ENCODE results near the gene PITX3.

The PITX3 gene

DNA sequence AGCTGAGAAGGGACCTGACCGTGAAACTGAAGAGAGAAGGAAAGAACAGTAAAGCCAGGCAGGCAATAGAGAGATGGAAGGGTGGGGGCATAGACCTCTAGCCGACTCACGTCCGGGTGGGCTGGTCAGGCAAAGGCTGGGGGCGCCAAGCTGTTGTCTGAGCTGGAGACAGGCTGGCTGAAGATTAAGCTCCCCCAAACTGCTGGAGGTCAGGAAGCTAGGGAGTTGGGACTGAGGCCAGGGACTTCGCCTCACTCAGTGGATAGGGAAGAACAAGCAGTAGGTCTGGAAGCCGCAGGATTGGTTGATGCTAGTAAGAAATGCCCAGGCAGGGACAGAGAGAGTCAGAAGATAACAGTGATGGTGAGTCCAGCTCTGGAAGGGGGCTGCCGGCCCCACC is 5.3 kb downstream of the PITX3 start:
- H3K4me3 ChIP-seq (ENCODE audit: low read depth, low read length): no peak overlapping the region
- DNase-seq (ENCODE audit: low read depth): no peak
- TF ChIP-seq, protein P1, sequence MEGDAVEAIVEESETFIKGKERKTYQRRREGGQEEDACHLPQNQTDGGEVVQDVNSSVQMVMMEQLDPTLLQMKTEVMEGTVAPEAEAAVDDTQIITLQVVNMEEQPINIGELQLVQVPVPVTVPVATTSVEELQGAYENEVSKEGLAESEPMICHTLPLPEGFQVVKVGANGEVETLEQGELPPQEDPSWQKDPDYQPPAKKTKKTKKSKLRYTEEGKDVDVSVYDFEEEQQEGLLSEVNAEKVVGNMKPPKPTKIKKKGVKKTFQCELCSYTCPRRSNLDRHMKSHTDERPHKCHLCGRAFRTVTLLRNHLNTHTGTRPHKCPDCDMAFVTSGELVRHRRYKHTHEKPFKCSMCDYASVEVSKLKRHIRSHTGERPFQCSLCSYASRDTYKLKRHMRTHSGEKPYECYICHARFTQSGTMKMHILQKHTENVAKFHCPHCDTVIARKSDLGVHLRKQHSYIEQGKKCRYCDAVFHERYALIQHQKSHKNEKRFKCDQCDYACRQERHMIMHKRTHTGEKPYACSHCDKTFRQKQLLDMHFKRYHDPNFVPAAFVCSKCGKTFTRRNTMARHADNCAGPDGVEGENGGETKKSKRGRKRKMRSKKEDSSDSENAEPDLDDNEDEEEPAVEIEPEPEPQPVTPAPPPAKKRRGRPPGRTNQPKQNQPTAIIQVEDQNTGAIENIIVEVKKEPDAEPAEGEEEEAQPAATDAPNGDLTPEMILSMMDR (IDR thresholded peaks at IDR 0.05; ENCODE audit: control insufficient read depth, extremely low read depth, insufficient read depth): no peak

DNA sequence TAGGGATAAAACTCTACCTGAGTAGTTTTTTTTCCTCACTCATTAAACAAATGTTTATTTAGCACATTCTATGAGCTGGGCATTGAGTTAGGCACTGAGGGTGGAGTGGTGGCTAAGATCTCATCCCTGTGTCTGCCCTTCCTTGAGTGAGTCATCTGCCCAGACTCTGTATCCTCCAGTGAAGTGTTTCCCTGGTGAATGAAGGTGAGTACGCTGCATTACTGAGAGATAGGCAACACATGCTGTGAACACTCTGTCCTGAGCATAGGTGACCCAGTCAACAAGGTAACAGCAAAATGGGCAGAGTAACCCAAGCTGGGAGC is 5.8 kb downstream of the PITX3 start:
- no peak for DNase-seq (ENCODE audit: low read depth)
- TF ChIP-seq, protein P1 (IDR thresholded peaks at IDR 0.05; ENCODE audit: control insufficient read depth, extremely low read depth, insufficient read depth): no peak
- no peak overlapping the region for H3K4me3 ChIP-seq (ENCODE audit: low read depth, low read length)

- DNase-seq (ENCODE audit: low read depth): no peak
- TF ChIP-seq, protein P1 (IDR thresholded peaks at IDR 0.05; ENCODE audit: control insufficient read depth, extremely low read depth, insufficient read depth): no peak
Observed at GRCh38 chr10:102234888-102235597, 6.3 kb downstream of the PITX3 start.

DNA sequence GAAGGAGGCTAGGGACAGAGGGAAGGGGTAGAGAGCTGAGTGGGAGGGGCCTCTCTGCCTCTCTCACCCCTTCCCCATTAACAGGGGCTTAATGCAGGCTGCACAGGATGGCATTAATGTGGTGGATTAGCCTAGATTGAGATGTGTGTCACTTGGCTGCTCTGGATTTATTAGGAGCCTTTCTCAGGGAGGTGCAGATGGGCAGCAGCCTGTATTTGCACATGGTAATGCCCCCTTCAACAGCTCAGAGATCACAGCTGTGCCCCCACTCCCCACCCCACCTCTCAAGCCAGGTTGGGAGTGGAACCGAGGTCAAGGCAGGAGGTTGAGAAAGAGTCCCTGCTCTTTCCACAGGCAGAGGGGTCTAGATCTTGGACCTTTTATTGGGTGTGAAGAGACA is 7.3 kb downstream of the PITX3 start:
- TF ChIP-seq, protein P1 (IDR thresholded peaks at IDR 0.05; ENCODE audit: control insufficient read depth, extremely low read depth, insufficient read depth): no peak
- no peak for DNase-seq (ENCODE audit: low read depth)
- H3K4me3 ChIP-seq (ENCODE audit: low read depth, low read length): no peak overlapping the region

More at GRCh38 chr10:102234888-102235597, 6.3 kb downstream of the PITX3 start:
- H3K4me3 ChIP-seq (ENCODE audit: low read depth, low read length): no peak overlapping the region

GRCh38 chr10:102231357-102232318 is 9.7 kb downstream of the PITX3 start:
- no peak for DNase-seq (ENCODE audit: low read depth)
- TF ChIP-seq, protein P1 (IDR thresholded peaks at IDR 0.05; ENCODE audit: control insufficient read depth, extremely low read depth, insufficient read depth): peak; percentile 48
- H3K4me3 ChIP-seq (ENCODE audit: low read depth, low read length): no peak overlapping the region

DNA sequence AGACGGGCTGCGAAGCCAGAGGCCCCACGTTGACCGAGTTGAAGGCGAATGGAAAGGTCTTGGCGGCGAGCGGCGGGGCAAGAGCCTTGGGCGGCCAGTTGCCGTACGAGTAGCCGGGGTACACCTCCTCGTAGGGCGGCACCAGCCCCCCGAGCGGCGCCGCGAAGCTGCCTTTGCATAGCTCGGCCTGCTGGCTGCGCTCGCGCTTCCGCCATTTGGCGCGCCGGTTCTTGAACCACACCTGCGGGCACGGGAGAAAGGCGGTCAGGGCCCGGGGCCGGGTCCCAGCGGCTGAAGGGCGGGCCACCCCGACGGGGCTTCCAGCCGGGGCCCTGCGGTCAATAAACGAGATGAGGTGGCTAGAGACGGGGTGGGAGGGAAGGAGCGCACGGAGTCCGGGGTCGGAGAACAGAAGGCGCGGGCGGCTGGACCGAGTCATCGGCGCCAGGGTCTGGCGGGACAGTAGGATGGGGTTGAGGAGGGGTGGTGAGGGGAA is 10.4 kb downstream of the PITX3 start:
- H3K4me3 ChIP-seq (ENCODE audit: low read depth, low read length): no peak overlapping the region
- no peak for DNase-seq (ENCODE audit: low read depth)
- TF ChIP-seq, protein P1 (IDR thresholded peaks at IDR 0.05; ENCODE audit: control insufficient read depth, extremely low read depth, insufficient read depth): no peak
